Glutamatergic neuron (in vitro differentiated cells): ENCODE data around the gene EIF4E3. TPM values are rescaled to one million over a fixed set of nuclear protein-coding genes. Genes with fewer than 3 reads are reported as not detected.

ENCODE experiments used
- DNase-seq: peaks from one replicate; pipeline ENCODE4 v3.0.0; 2022
- H3K27ac Mint-ChIP-seq: one replicate; pipeline ENCODE4 v1.8.0; 2020; ENCODE audit warnings: mild to moderate bottlenecking, mixed read lengths, inconsistent platforms; ENCODE audit not compliant: unreplicated experiment
- H3K27me3 Mint-ChIP-seq: one replicate; pipeline ENCODE4 v1.8.0; 2020; ENCODE audit warnings: mild to moderate bottlenecking, moderate library complexity, mixed read lengths, inconsistent platforms; ENCODE audit not compliant: unreplicated experiment
- H3K36me3 Mint-ChIP-seq: one replicate; pipeline ENCODE4 v1.8.0; 2020; ENCODE audit warnings: mild to moderate bottlenecking, mixed read lengths, inconsistent platforms; ENCODE audit not compliant: unreplicated experiment
- H3K4me1 Mint-ChIP-seq: one replicate; pipeline ENCODE4 v1.8.0; 2020; ENCODE audit warnings: mild to moderate bottlenecking, low read depth, mixed read lengths, inconsistent platforms; ENCODE audit not compliant: unreplicated experiment
- H3K4me3 Mint-ChIP-seq: one replicate; pipeline ENCODE4 v1.8.0; 2020; ENCODE audit warnings: mild to moderate bottlenecking, mixed read lengths, inconsistent platforms; ENCODE audit not compliant: unreplicated experiment
- H3K9me3 Mint-ChIP-seq: one replicate; pipeline ENCODE4 v1.8.0; 2020; ENCODE audit warnings: mild to moderate bottlenecking, moderate library complexity, mixed read lengths, inconsistent platforms; ENCODE audit not compliant: unreplicated experiment
- CTCF ChIP-seq: fragments of 200-600 bp; sonication (generic); IDR thresholded peaks from one replicate; pipeline ENCODE4 v1.5.0; 2021; ENCODE audit not compliant: partially characterized antibody, unreplicated experiment
- total RNA-seq: library from RNA; stranded (reverse); fragmentation: NEBNext Ultra II Directional; extraction: Animal tissue kit (Norgen Biotek cat#: 25700); gene quantifications from one replicate; pipeline ENCODE4 v1.2.1, GENCODE V29; 2021; ENCODE audit not compliant: unreplicated experiment

Gene EIF4E3
- total RNA-seq, 1 donor from 2014 or later, result 21.9 TPM

- Mint-ChIP-seq H3K36me3 (no peaks in the 10 kb centered on the region), H3K27ac (no peak overlapping the region), H3K4me1 (no peaks in the 10 kb centered on the region), H3K27me3 (peaks cover 2% of the 10 kb centered on the region), H3K4me3 (no peak overlapping the region), H3K9me3 (peaks cover 2% of the 10 kb centered on the region)
- DNase-seq, result no peak
- no peak for TF ChIP-seq CTCF
Measured at GRCh38 chr3:71646971-71647370, 78.2 kb downstream of the EIF4E3 start.

- no peak for DNase-seq
- Mint-ChIP-seq H3K4me1 (no peaks in the 10 kb centered on the region), H3K9me3 (peaks cover 2% of the 10 kb centered on the region), H3K27me3 (peaks cover 2% of the 10 kb centered on the region), H3K27ac (no peak overlapping the region), H3K4me3 (no peak overlapping the region), H3K36me3 (no peaks in the 10 kb centered on the region)
- no peak for TF ChIP-seq CTCF
Measured at GRCh38 chr3:71645140-71645539, 80.1 kb downstream of the EIF4E3 start.

GRCh38 chr3:71641674-71642073 lies 83.5 kb downstream of the EIF4E3 start:
- H3K4me3 Mint-ChIP-seq, result no peak overlapping the region
- no peak overlapping the region for H3K27ac Mint-ChIP-seq
- H3K4me1 Mint-ChIP-seq, result no peaks in the 10 kb centered on the region
- H3K27me3 Mint-ChIP-seq, result no peaks in the 10 kb centered on the region
- H3K9me3 Mint-ChIP-seq, result peaks cover 2% of the 10 kb centered on the region
- DNase-seq, result no peak
- TF ChIP-seq CTCF, result no peak
- no peaks in the 10 kb centered on the region for H3K36me3 Mint-ChIP-seq

GRCh38 chr3:71640331-71640983 lies 84.7 kb downstream of the EIF4E3 start:
- H3K9me3 Mint-ChIP-seq, result peaks cover 2% of the 10 kb centered on the region
- no peak for DNase-seq
- no peaks in the 10 kb centered on the region for H3K36me3 Mint-ChIP-seq
- H3K4me1 Mint-ChIP-seq, result no peaks in the 10 kb centered on the region
- no peak overlapping the region for H3K27ac Mint-ChIP-seq
- H3K27me3 Mint-ChIP-seq, result no peaks in the 10 kb centered on the region
- TF ChIP-seq CTCF, result no peak
- no peak overlapping the region for H3K4me3 Mint-ChIP-seq

GRCh38 chr3:71636482-71636881 lies 88.7 kb downstream of the EIF4E3 start:
- no peak overlapping the region for H3K27ac Mint-ChIP-seq
- no peak for TF ChIP-seq CTCF
- no peaks in the 10 kb centered on the region for H3K4me1 Mint-ChIP-seq
- peaks cover 7% of the 10 kb centered on the region for H3K9me3 Mint-ChIP-seq
- DNase-seq, result no peak
- no peak overlapping the region for H3K4me3 Mint-ChIP-seq
- no peaks in the 10 kb centered on the region for H3K27me3 Mint-ChIP-seq
- H3K36me3 Mint-ChIP-seq, result peaks cover 6% of the 10 kb centered on the region
